Suppressor macrophage treated with lipopolysaccharide for 4 hours (primary cell): Measurements from ENCODE around the gene MYOZ1.
"Not testable (repeated sequence)": the region's sequence is repeated elsewhere in the genome, so short reads cannot be mapped to it uniquely, and the experiment has no call there.

Experiments
- DNase-seq: peaks from one replicate; pipeline ENCODE4 v3.0.0-alpha.2; 2020

MYOZ1 gene

DNA sequence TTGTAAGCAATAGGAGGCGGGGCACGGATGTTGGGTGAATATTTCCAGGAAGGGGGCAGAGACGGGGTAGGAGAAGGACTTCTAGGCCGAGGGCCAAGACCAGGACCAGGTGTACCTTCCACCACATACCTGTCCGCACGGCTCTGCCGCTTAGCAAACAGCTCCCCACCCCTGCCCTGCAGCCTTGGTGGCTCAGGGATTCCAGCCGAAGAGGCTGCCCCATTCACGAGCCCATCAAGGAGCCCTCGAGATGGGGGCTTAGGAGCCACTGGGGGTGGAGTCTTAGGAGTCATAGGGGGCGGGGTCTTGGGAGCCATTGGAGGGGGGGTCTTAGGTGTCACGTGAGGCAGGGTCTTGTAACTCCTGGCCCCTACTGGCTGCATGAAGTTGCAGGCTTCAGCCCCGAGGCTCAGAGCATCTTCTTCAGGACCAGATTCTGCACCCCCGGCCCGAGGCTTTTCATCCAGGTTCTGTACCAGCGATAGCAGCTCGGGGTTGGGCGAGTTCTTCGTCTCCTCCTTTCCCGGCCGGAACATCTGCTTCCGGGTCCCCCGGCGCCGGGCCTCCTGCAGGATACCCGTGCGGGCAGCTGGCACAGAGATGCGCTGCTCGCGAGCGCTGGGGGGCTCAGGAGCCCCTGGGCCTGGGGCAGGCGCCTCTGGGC lies 6.1 kb upstream of the MYOZ1 start:
- DNase-seq: peak; percentile 38

GRCh38 chr10:73646598-73647041 lies 5.3 kb upstream of the MYOZ1 start:
- DNase-seq: no peak

DNA sequence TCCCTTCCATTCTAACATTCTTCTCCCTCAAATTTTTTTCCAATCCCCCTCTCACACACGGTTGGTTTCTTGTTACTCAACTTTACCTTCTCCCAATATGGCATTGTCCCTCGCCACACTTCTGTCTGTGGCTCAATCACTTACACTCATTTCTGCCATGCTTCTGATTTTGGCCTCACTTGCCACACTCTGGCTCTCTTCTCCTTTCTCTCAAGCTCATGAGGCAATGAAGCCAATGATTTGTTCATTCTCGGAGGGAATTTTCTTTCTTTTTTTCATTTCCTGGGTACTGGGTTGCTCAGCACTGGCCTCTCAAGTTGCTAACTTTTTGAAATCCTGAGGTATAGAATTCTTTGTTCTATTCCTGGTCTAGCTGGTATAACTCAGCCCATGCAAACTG lies 4.0 kb upstream of the MYOZ1 start:
- peak; percentile 81 for DNase-seq

GRCh38 chr10:73644767-73645166 lies 3.5 kb upstream of the MYOZ1 start:
- DNase-seq: peak; percentile 13

DNA sequence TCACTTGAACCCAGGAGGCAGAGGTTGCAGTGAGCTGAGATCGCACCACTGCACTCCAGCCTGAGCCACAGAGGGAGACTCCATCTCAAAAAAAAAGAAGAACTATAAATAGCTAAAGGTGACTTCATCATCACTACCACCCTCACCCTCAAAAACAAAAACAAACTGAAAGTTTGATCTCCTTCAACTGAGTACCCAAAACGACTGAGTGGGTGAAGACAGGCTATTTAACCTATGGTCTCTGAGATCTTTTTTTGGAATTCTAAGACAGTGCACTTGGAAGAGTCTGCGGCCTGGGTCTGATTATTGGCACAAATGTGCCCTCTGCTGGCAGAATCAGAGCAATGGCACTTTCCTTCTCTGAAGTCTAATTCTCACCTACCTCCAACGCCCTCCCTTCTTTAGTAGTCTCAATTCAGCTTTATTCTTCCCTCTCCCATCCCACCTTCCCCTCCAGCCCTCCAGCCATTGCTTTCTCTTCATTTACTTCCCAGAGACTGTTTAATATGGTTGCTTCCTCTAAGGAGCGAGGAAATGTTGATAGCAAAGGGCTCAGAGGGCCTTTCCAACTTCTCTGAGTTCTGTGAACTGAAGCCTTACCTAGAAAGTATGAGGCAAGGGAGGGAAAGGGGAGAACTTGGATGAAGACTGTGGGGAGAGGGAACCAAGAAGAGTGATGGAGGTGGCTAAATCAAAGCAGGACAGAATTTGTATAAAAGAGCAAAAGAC lies 2.9 kb upstream of the MYOZ1 start:
- DNase-seq: peak; percentile 70

DNA sequence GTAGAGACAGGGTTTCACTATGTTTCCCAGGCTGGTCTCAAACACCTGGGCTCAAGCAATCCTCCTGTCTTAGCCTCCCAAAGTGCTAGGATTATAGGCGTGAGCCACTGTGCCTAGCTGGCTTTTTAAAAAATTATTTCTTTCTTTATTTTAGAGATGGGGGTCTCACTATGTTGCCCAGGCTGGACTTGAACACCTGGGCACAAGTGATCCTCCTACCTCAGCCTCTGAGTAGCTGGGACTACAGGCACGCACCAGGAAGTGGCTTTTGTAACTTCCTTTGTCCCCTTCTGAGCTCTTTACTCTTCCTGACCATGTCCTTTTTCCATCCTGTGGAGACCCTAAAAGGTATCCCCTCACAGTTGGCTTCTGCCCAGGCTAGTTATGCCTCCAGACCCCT lies 2.1 kb upstream of the MYOZ1 start:
- DNase-seq: no peak

DNA sequence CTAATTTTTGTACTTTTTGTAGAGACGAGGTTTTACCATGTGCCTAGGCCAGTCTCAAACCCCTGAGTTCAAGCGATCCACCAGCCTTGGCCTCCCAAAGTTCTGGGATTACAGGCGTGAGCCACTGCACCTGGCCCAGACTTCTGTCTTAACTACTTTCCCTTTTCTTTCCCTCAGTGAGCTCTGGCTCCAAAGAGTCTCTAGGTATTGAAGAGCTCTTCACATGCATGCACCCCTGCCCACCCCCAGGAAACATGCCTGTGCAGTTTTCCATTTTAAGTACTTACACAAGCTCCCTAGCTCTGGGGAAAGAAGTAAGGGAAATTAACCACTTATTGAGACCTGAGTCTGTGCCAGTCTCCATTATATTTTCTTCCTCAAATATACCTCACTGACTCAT lies 2.0 kb downstream of the MYOZ1 start:
- no peak for DNase-seq

DNA sequence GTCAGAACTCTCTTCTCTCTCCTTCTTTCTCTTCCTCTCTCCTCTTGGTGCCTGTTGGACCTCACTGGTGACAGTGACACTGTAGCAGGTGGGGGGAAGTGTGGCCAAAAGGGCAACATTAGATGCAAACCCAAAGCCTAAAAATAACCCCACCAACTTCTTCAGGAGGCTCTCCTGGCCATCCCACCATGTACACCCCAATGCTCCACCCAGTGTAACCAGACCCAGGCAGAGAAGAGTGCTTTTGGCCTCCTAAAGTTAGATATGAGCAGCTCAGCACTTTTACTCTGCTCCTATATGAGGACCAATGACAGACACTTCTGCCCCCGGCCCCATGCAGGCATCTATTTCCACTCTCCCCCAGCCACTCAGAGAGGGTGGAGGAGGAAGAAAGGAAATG lies 5.5 kb downstream of the MYOZ1 start:
- no peak for DNase-seq

DNA sequence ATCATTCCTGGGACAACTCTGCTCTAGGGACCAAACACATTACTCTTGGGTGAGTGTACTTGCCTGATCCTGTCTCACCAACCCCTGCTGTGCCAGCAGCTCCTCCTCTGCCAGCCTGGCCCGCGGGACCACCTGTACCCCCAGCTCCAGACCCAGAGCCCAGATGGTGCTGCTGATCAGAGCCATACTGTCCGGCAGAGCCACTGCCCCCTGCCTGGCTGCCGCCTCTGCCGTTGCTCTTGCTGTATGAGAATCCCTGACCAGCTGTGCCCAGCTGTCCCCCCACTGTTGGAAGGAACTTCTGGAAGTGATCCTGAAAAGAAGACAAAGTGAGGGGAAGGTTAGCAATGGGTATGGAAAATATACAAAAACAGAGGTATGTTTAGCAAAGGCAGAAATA lies 6.9 kb downstream of the MYOZ1 start:
- no peak for DNase-seq

GRCh38 chr10:73629165-73629564 lies 12.1 kb downstream of the MYOZ1 start:
- no peak for DNase-seq

GRCh38 chr10:73628405-73628804 lies 12.9 kb downstream of the MYOZ1 start:
- DNase-seq: no peak

GRCh38 chr10:73627300-73627699 lies 14.0 kb downstream of the MYOZ1 start:
- no peak for DNase-seq

- peak; percentile 98 for DNase-seq
Measured at GRCh38 chr10:73625884-73626752, 15.2 kb downstream of the MYOZ1 start.

- DNase-seq: no peak
Measured at GRCh38 chr10:73625004-73625883, 16.0 kb downstream of the MYOZ1 start.

DNA sequence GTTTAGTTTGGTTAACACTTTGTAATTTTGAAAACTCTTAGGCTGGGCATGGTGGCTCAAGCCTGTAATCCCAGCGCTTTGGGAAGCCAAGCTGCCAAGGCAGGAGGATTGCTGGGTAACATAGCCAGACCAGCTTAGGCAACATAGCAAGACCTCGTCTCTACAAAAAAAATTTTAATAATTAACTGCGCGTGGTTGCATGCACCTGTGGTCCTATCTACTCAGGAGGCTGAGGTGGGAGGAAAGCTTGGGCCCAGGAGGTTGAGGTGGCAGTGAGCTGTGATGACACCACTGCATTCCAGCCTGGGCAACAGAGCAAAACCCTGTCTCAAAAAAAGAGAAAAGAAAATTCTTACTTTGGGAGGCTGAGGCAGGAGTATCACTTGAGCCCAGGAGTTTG lies 18.2 kb downstream of the MYOZ1 start:
- DNase-seq: no peak

DNA sequence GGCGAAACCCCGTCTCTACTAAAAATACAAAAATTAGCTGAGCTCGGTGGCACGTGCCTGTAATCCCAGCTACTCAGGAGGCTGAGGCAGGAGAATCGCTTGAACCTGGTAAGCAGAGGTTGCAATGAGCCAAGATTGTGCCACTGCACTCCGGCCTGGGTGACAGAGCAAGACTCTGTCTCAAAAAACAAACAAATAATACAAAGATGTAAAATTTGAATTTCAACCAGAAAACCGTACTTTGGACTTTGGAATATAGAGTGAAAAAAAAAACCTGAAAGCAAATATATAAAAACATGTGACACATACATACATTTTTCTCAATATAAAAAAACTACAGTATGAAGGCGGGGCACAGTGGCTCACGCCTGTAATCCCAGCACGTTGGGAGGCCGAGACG lies 20.3 kb downstream of the MYOZ1 start:
- not testable (repeated sequence) for DNase-seq

GRCh38 chr10:73617143-73617542 lies 24.1 kb downstream of the MYOZ1 start:
- DNase-seq: not testable (repeated sequence)

DNA sequence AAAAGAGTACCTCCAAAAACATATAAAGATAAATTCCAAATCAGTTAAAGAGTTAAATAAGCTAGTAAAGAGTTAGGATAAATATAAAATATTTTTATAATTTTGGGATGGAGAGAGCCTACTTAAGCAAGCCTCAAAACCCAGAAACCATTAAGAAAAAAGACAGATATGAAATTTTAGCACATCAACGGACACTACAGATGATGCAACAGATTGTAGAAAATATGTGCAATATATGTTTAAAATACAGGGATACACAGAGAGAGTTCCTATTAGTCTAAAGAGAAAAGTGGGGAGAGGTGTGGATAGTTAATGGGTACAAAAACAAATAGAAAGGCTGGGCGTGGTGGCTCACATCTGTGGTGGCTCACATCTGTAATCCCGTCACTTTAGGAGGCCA lies 26.6 kb downstream of the MYOZ1 start:
- no peak for DNase-seq

- DNase-seq: no peak
Measured at GRCh38 chr10:73609116-73609515, 32.2 kb downstream of the MYOZ1 start.

GRCh38 chr10:73601486-73601921 lies 39.8 kb downstream of the MYOZ1 start:
- no peak for DNase-seq

DNA sequence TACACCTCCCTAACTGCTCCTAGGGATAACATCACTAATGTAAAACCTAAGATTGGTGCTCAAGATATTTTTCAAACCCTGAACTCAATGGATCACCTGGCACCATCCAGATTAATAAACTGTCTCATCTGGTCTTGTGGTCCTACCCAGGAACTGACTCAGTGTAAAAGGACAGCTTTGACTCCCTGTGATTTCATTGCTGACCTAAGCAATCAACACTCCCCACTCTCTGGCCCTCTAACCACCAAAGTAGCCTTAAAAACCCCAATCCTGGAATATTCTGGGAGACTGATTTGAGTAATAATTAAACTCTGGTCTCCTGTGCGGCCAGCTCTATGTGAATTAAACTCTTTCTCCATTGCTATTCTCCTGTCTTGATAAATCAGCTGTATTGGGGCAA lies 43.9 kb downstream of the MYOZ1 start:
- no peak for DNase-seq

DNA sequence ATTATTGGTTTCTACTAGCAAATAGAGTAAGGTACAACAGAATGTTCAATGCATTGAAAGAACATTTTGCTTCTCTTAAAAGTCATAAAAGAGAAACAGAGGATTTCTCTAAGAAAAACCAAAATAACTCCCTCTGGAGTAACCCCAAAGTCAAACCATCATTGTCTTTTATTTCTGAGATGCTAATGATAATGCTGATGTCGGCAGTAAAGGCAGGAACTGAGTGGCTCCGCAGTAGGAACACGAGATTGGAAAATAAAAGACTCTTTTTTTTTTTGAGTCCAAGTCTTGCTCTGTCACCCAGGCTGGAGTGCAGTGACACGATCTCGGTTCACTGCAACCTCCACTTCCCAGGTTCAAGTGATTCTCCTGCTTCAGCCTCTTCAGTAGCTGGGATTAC lies 47.5 kb downstream of the MYOZ1 start:
- DNase-seq: no peak

DNA sequence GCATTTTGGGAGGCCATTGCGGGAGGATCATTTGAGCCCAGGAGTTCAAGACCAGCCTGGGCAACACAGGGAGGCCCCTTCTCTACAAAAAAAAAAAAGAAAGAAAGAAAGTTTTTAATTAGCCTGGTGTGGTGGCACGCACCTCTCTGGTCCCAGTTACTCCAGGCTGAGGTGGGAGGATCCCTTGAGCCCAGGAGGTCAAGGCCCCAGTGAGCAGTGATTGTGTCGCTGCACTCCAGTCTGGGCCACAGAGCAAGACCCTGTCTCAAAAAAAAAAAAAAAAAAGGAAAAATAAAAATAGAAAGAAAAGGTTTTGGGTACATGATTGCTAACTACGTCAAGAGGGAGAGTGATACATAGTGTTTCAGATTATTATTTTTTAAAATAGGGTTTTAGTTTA lies 48.2 kb downstream of the MYOZ1 start:
- DNase-seq: no peak
